HG03060 (cell line): Measurements from ENCODE around the gene ZNF398.

Source experiments
- ATAC-seq: cut with Tn5 transposase; IDR thresholded peaks from one replicate; pipeline ENCODE4 v1.9.1; 2021; ENCODE audit warnings: low read depth, moderate number of reproducible peaks; ENCODE audit not compliant: unreplicated experiment

Gene ZNF398

DNA sequence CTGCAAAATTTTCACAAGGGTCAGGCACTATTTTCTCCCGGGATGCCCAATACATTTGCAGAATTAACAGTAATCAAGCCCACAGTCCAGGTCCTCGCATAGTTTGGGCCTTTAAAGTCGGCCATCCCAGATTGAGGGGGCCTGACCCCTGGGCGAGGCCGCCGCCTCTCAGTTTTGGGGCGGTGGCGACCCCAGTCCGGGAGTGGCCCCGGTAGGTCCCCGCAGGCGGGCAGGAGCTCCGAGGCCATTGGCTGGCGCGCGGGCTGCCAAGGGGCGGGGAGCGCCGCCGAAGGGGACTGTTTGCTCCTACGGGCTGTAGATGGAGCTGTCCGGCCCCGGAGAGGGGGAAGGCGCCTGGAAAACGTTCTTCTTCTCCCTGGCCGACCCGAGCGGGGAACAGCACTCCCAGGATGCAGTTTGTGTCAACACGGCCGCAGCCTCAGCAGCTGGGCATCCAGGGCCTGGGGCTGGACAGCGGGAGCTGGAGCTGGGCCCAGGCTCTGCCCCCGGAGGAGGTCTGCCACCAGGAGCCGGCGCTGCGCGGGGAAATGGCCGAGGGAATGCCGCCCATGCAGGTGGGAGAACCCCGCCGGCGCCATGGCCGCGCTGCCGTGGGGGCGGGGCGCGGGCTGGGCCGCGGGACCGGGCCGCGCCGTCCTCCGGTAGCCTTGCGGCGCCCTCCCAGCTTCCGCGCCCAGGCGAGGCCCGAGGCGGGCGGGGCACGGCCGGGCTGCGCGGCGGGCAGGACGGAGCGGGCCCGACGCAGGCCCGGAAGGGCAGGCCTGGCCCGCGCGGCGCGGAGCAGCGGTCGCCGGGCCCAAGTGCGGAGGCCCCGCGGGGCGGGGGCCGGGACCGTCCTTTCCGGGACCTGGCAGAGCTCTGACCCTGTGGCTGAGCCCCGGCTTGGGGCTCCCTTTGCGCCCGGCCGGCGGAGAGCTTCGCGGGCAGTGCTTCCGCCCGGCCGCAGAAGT lies 48.2 kb downstream of the ZNF398 start, which contains the start of gene ZNF282:
ZNF282 (plus strand) TSS at position 367 of the 971 bp plus-strand sequence; CDS start at position 411, 44 bp downstream.
- ATAC-seq: peak; percentile 83

DNA sequence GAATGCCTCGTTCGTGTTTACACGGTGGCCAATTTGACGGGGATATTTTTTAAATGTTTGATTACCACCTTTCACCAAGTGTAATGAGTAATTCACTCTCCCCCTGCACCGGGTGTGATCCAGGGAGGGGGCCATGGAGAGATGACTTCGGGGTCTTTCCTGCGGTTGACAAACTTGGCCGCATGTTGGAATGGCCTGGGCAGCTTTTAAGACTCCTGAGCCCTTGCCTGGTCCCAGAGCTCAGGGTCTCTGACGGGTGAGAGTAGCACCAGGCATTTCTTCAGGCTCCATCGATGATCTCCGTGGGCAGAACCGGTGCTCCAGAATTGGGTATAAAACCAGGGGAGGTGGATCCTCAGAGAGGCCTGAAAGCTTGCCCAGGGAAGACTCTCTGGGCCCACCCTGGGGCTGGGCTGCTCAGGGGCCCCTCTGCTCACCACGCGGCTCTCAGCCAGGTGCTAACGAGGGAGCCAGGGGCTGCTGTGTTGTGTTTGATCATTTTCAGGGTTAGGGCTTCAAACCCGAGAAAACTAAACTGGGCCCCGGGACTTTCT lies 49.0 kb downstream of the ZNF398 start:
- ATAC-seq: no peak

DNA sequence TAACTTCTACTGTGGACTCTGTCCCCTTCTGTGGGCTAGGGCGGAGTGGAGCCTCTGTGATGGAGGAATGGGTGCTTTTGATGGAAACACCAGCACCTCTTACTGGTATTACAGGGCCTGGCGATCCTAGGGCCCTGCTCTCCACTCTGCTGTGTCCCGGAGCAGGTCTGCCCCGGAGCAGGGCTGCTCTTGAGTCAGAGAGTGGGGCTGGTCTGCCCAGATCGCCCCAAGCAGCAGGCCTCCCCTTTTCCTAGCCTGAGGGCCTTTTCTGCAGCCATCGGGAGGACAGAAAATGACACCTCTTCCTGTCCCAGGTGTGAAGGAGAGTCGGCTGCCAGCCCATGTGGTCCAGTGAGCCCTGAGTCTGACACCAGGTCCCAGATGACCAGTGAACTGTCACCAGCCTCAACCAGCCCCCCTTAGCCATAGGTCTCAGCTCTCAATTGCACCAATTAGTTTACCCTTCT lies 49.5 kb downstream of the ZNF398 start:
- ATAC-seq: no peak

DNA sequence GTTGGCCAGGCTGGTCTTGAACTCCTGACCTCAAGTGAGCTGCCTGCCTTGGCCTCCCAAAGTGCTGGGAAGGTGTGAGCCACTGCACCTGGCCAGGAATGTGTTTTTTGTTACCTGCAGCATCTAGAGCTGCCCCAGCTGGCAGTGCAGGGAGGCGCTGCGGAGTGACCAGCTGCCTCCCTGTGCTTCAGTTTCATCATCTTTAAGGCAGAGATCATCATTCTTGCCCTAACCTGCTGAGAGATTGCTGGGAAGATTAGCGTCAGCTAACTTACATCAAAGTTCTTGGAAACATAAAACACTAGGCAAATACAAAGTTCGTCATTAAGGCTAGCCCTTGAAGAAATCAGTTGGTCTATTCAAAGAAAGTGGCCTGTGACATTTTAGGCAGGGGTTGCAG lies 50.4 kb downstream of the ZNF398 start:
- ATAC-seq: no peak

DNA sequence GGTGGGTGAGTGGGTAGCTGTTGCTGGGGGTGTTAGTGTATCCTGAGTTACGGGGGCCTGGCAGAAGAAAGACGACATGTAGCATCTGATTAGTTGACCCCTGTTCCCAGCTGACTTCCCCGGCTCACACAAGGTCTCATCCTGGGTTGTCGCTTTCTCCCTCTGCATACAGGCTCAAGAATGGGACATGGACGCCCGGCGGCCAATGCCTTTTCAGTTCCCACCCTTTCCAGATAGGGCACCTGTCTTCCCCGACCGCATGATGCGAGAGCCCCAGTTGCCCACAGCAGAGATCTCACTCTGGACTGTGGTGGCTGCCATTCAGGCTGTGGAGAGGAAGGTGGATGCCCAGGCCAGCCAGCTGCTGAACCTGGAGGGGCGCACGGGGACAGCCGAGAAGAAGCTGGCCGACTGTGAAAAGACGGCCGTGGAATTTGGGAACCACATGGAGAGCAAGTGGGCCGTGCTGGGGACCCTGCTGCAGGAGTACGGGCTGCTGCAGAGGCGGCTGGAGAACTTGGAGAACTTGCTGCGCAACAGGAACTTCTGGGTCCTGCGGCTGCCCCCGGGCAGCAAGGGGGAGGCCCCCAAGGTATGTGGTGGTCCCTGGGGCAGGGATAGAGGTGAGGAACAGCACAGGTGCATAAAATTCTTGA lies 51.0 kb downstream of the ZNF398 start:
- no peak for ATAC-seq

DNA sequence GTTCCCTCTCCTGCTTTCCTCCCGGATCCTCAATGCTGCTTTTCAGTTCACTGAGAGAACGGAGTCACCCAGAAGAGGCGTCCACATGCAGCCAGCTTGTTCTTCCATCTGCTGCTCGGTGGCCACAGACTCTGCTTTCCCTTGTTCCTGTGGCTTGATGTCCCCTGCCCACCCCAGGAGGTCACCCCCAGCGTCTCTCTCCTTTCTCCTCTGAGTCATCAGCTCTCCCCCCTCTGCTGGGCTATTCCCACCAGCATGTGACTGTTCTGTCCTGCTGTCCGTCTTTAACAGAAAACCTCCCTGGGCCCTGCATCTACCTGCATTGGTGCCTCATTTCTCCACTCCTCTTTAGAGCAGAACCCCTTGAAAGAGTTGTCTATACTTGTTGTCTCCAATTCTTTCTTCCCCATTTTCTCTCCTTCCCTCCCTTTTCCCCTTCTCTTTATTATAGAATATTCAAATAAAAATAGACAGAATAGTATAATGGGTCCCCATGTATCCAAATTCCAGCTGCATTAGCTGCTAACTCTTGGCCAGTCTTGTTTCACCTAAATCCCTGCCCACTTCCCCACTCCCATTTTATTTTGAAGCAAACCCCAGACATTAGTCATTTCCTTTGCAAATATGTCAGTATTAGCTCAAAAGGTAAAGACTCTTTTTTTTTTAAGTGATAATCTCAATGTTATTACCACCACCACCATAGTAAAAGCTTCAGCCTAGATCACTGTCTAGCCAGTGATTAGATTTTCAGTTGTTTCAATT lies 52.2 kb downstream of the ZNF398 start:
- ATAC-seq: no peak

DNA sequence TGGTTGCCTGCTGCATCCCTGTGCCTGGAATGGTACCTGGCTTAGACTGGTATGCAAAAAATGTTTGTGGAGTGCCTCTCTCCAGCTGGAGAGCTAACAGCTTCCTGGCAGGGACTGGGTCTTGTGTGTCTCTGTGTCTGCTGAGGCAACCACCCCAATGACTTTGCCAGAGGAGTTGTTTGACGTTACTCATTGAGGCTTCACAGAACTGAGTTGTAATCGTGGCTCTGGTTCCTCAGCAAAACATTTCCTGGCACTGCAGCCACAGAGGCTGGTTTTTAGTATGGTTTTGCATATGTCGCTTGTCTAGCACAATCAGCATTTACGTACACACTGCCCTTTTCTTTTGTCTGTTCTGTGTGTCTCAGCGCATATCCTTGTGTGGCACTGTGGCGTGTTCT lies 55.6 kb downstream of the ZNF398 start:
- ATAC-seq: no peak

DNA sequence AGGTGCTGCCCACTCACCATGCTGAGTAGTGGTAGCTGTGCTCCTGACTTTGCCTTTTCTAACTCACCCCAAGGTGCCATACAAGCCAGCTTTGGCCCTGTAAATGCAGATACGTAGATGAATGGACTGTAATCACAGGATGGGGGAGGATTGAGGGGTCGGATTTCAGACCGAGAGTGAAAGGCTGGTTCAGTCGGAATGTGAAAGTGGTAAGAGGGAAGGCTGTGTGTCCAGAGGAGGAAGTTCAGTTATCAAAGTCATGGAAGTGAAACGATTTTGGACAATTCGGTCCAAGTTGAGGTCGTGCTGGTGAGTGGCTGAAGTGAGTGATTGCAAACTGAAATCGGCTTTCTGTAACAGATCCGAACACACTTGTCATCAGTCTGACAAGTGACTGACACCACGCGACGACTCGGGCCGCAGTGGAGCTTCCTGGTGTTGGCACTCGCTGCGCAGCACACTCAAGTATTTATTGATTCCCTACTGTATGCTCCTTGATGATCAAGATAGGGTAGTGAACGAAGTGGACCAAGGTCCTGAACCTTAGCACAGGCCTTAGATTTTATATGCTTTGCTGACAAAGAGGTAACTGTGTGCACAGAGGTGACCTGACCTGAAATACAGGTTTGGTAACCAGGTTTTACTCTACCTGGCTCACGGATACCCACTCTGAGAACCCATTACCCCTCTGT lies 58.6 kb downstream of the ZNF398 start:
- ATAC-seq: no peak

DNA sequence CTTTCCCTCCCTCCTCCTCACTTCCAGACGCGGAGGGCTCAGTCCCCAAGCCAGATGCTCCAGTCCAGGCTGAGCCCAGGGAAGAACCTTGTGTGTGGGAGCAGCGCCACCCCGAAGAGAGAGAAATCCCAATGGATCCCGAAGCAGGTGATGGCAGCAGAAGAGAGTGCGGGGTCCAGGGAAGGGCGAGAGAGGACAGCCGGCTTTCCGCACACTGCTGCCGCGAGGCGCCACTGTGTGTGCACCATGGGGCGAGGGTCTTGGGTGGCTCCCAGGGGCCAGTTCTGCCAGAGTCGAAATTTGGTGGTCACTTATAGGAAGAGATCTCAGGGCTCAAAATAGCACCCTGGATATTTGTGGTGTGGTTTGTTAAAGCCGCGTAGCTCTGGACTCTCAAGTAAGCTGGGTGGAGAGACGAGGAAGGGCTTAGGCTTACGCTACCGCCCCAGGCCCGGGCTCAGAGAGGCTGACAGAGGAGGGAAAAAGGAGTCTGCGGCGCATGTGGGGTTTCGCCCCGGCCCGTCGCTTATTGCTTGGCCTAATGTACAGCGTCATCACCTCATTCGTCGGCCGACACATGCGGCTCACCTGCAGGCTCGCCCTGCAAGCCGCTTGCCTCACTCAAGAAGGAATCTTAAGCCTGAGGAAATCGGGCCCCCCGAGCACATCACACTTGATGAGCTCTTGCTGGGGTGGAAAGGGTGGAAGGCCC lies 60.2 kb downstream of the ZNF398 start:
- no peak for ATAC-seq

DNA sequence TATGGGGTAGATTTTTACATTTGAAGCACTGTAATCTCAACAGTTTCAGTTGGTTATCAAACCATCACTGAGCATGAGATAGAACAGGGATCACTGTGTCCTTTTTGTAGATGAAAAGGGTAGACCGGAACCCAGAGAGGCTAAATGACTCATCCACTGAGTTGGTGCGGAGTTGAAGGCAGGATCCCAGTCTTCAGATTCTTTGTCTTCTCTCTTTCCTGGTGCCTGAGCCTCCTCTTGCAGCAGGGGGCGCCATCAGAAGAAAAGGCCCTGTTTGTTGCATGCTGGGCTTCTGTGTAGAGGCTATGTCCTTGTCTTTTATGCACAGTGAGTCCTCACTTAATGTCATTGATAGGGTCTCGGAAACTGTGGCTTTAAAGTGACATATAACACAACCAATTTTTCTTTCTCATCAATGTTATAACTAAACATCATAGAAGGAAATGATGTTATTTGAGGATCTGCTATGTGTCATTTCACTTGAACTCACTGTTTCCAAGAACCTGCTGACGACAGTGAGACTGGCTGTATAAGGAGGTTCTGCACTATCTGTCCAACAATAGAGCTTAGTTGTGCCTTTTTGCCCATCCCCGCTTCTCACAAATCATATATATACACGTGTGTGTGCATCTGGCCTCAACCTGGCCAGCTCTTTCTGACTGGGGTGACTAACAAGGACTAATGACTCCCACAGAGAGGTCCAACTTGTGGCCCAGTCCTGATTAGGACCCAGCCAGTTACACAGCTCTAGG lies 62.4 kb downstream of the ZNF398 start:
- ATAC-seq: peak; percentile 67

DNA sequence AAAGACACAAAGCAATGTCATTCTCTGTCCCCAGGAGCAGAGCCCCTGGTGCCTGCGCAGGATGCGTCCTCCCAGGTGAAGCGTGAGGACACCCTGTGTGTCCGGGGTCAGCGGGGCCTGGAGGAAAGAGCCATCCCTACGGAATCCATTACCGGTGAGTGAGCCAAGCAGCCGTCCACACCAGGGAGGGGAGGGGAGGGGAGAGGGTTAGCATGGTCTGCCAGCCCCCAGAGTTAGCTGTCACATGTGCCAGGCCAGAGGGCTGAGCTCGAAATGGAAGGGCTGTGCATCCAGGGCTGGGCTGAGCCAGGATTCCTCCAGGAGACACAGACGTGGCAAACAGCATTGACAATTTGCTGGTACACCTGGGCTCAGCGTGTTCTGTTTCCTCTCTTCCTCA lies 63.3 kb downstream of the ZNF398 start:
- no peak for ATAC-seq

DNA sequence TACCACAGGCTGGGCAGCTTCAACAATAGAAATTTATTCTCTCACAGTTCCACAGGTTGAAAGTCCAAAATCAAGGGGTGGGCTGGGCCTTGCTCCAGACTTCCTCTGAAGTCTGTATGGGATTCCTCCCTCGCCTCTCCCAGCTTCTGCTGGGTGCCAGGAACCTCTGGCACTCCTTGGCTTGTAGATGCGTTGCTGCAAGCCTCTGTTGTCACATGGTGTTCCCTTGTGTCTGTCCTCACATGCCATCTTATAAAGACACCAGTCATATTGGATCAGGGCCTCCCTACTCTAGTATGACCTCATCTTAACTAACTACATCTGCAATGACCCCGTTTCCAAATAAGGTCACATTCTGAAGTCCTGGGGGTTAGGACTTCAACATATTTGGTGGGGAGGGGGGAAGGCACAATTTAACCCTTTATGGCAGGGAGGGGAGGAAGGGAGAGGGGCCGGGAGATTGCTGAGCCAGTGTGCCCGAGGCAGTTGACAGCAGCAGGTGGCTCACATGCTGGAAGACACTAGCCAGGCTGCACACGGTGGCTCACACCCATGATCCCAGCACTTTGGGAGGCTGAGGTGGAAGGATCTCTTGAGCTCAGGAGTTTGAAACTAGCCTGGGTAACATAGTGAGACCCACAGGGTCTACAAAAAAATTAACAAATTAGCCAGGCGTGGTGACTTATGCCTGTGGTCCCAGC lies 66.9 kb downstream of the ZNF398 start:
- no peak for ATAC-seq

DNA sequence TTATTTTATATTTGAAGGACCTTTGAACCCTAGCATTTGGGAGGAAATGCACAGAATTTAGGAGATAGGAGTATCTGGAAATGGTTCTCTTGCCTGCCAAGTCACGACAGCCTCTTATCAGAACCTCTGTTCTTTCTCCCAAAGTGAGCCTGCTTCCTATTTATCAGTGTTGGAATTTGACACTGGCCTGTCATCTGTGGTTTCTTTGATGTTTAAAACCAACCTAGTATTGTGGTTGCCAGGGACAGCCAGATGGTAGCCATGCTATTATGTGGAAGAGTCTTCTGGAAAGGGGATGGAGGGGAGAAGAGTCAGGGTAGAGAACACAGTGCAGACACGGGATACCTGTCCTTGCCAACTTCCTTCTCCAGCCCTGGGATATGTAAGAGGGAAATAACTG lies 69.1 kb downstream of the ZNF398 start:
- no peak for ATAC-seq

DNA sequence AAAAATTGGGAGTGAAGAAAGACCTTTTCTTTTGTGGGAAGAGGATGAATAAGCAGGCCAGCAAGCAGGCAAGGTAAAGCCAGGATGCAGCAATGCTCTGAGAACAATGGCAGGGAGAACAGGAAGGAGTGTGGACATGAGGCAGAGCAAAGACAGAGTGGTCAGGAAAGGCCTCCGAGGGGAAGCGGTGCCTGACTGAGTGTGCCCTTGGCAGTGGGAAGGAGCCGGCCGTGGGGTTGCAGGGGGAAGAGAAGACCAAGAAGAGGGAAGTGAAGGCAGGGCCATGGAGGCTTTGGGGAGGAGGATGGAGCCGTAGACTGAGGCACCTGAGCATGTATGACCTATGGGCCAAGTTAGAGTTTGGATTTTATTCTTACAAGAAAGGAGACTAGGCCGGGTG lies 70.3 kb downstream of the ZNF398 start:
- ATAC-seq: no peak

DNA sequence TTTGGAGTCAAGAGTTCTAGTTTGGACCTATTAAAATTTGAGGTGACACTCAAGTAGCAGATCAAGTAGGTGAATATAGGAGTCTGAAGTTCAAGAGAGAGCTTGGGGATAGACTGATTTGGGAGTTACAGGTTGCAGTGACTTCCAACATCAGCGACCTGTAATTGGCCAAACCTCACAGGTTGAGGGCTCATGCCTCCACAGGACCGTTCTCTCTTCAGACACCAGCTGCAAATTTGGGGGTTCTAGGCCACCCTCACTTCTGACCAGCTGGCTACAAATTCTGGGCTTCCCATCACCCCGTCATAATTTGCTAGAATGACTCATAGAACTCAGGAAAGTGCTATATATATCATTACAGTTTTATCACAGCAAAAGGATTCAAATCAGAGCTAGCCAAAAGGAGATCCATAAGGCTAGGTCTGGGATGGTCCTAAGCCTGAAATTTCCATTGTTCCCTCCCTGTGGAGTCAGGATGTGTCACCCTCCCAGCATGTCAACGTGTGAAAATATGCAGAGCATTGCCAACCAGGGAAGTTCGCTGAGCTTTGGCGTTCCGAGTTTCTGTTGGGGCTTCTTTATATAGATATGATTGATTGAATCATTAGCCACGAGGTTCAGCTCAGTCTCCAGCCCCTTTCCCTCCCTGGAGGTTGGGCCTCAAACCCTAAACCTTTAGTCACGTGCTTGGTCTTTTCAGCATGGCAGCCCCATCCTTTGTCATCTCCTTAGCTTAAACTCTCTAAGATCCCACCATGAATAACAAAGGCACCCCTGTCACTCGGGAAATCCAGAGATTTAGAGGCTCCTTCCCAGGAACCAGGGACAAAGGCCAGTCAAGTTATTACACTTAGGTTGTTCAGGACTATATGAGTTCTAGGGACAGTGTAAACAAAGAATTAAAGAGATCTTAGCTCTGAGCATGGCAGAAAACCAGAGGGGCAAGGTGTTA lies 71.5 kb downstream of the ZNF398 start:
- no peak for ATAC-seq

DNA sequence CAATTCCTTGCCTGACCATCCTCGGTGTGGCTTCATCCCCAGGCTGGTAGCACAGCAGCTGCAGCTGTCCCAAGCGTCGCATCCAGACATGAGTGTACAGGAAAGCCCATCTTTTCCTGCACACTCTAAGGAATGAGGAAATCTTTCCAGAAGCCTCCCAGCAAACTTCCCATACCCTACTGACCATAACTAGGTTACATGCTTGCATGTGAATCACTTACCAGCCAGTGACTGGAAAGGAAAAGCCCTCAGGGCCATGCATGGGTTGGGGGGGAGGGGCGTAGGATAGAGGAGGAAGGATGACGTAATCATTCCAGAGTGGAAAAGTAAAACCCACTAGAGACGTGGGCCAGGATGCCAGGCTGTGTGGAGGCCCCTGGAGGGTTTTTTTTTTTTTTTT lies 73.3 kb downstream of the ZNF398 start:
- no peak for ATAC-seq

DNA sequence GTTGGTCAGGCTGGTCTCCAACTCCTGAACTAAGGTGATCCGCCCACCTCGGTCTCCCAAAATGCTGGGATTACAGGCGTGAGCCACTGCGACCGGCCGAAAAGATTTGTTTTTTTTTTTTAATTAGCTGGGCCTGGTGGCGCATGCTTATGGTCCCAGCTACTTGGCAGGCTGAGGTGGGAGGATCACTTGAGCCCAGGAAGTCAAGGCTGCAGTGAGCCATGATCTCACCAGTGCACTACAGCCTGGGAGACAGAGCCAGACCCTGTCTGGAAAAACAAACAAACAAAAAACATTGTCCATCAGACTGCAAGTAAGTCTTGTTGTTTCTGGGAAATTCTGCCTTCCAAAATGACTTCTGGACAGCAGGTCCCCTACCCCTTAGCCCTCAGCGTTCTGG lies 75.9 kb downstream of the ZNF398 start:
- ATAC-seq: no peak
